CD1c-positive myeloid dendritic cell (primary cell): ENCODE results near the gene MTURN.

Experiments
- DNase-seq: peaks from one replicate; pipeline ENCODE4 v3.0.0-alpha.2; 2016; ENCODE audit errors: extremely low spot score

Gene MTURN

DNA sequence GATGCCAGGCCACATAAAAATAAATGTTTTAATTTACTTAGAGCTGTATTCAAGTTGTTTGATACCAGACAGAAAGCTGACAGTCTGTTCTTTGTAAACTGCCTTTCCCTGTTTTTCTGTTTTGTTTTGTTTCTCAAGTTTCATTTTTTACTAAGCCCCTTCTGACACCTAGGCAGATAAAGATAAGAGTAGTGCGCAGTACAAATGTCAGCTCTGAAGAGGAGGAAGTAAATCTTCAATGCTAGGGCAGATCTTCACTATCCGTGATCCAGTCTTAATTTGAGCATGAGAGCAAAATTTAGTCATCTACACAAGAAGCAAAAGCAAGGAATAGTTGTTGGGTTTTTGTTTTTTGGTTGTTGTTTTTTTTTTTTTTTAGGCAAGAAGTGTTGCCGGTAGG is 27.3 kb downstream of the MTURN start:
- no peak for DNase-seq

DNA sequence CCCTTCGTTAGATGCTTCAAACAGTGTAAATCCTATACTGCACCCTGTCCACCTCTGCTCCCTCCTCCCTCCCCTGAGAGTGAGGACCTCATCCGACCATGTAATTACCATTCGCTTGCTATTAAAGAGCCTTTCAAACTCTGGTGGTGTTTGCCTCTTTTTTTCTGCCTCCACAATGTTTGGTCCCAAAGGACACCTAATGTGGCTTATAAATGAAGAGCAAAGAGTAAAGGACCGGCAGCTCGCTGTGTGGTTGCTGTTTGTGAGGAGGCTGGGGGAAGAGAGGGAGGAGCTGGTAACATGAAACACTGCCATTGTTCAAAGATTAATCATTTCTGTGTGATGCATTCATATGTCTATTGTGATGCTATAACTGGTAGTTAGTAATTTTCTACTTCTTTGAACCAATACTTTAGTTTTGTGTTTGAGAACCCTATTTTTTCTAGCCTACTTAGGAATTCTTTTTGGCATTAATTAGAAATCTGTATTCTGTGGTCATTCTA is 27.9 kb downstream of the MTURN start:
- DNase-seq: no peak

DNA sequence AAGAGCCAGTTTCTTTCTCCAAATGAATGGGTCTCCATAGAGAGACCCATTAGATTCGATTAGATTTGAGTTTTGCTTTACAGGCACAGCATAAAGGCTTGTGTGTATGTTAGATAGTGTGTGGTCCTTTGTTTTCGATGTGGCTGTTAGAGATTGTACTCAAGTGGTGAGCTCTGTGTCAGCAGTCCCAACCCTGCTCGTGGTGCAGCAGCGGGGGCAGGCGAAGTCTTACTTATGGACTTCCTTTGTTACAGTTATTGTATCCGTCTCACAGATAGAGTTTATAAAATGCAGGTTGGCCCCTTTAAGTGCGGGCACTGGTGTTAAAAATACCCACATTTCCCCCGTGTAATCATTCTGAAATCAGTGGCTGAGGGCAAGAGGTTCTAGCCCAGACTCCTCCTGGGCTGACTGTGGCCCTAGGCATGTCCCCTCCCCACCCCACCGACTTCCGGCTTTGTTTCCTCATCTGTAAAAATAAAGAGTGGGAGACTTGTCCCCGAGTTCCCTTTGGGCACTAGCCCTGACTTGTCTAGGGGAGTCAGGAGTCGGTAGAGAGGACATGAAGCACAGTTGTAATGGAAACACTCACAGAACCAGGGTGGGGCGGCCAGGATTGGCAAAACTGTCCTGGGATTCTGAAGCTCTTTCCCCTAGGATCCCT is 28.6 kb downstream of the MTURN start:
- peak; percentile 77 for DNase-seq

DNA sequence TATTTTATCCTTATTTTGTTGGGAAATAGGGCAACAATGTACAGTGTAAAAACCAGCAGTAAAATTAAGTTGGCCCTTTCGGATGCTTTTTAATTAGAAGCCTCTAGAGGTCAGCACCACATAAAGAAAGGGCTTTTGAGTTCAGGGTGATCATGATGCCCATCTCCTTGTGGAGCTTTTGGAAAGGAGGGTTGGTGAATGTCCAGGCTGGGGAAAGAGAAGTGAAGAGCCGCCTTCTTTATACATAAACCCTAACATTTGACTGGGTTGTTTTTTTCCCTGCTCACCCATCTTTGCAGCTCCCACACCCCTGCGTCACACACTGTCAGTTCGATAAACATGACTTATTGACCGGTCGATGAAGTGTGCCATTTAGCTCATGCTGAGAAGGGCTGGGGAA is 29.8 kb downstream of the MTURN start:
- peak; percentile 78 for DNase-seq

DNA sequence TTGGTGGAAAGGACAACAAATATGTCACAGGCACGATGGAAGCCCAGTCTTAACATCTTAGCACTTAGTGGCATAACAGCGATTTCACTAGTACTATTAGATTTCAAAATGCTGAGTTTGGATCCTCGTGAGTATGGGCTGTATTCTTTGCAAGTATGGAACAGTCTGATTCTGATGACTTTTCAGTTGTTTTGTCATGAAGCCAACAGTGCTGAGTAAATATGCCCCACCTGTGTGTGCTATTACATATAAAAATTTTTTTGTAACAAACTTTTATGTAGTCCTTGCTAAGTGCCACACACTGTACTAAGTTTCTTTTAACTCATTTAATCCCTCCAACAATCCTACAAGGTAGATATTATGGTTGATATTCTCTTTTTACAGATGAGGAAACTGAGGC is 30.8 kb downstream of the MTURN start:
- DNase-seq: no peak

DNA sequence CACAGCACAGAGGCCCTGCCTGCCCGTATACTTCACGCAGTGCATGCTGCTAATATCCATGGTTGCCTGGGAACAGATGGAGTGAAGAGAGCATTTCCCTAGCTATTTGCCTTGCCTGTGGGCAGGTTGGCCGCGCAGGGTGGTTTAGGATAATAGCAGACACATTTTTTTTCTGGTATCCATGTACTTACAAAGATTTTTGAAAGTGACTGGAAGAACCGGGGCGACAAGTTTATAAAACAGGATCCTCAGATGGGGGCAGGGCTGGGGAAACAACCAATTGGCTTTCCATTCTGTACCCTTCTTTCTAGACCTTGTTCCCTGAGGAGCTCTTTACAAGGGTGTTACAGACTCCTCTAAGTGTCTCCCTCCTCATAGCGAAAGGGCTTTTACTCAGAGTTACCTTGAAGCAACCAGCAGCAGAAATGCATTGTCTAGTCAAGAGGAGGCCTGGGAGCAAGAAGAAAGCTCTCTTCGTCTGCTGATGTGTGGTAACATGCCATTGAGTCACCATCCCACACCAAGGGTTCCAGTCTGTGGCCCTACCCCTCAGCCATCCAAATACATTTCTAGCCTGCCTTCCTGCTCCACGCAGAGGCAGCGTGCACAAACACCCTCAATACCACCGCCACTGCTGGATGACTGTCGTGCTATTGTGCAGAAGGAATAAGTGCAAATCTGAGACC is 31.5 kb downstream of the MTURN start:
- no peak for DNase-seq

DNA sequence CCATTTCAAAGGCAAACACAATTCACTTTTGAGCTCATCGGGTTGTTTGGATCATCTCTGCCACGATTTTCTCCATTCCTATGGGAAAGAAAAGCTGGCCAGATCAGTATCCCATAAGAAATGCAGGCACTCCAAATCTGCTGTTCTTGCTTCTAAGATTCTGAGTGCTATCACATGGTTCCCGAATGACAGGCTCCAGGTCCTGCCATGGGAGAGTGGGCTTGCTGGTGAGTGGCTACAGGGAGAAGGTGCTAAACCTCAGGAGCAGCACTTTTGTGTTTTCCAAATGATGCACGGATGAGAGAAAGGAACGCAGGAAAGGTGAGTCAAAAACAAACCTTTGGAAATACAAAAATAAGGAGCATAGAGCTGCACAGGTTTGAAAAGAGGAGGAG is 32.1 kb downstream of the MTURN start:
- DNase-seq: no peak

DNA sequence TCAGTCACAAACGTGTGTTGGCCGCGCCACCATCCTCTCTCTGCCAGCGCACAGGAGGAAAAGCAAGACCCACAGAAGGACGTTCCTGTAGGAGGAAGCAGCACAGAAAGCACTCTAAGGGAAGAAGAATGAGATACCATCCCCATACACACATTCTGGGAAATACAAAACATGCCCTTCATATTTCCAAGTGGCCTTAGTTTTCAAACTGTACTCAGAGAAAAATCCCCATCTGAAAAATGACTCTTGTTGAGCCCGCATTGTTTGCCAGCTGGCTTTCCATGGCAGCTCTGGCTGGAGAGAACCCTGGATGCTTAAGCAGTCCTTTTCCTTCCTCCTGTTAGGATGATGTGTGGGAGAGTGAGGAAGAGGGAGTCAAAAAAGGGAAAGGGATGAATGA is 33.1 kb downstream of the MTURN start:
- DNase-seq: no peak

DNA sequence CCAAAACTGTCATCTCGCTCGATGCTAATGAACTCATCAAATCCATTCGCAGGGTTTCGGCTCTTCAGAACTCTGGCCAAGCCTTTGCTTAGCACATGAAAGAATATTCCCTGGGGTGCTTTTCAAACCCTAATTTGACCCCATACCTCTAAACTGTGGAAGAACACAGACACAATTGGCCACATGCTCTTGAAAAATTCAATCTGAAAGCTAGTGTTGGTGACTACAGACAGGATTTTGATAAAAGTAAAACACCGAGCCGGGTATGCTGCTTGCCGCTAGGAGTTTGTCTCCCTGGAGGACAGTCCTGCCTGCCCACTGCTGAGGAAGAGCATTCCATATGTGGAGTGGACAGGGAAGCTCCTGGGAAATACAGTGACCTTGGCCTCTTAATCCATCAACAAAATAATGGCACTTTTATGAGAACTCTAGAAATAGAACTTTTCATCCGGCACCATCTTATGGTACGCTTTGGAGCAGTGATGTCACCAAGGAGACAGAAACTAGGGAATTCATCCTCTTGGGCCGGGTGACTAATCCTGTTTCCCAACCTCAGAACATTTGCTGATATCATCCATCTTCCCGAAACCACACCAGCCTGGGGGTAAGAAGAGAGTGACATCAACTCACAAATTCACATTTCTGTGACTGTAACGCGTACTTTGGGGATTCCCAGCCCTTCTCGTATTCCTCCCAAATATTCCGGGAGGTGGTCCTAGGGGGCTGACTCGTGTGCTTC is 34.2 kb downstream of the MTURN start:
- peak; percentile 66 for DNase-seq

DNA sequence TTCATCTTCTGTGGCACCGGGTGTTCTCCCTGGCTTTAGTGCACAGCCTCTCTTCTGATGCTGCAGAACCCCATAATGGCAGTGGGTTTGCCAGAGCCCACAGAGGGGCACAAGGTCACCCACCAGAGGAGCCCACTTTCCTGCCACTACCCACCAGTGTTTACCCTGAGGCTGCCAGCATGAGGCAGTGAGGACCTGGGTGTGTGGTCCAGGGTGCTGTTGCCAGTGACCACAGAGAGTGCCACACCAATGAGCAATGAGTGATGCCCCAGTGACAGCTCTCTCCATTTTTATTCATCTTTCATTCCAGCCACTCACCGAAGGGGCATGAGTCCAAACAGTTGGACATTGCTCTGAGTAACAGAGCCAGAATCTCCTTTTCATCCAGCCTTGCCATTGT is 34.8 kb downstream of the MTURN start:
- DNase-seq: no peak

DNA sequence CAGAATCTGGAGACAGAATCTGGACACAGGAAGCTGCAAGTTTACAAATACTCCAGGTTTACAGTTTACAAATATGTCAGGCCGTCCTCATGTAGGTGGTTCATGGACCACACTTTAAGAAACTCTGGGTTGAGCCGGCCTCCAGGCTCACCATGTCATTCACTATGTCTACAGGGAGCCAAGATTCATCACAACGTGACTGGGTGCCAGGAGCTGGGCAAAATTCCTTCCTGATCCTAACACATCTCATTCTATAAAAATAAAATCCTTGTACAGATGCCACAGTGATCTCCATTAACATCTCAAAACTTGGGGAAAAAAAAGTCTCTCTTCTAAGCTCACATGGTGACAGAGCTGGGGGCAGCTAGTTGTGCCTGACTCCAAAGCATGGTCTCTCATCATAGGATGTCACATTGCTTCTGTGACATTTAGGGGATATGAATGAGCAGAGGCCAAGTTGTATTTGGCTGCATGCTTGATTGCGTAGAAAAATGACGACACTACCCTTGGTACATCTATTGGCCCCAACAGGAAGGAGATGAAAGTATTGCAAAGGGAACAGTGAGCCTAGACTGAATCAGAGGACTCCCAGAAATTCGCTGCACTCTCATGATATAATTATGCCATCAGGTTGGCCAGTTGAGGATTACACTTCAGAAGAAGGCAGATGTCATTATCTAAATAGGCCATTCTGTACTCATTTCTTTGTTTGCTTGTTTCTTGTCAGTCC is 35.9 kb downstream of the MTURN start:
- DNase-seq: peak; percentile 51

DNA sequence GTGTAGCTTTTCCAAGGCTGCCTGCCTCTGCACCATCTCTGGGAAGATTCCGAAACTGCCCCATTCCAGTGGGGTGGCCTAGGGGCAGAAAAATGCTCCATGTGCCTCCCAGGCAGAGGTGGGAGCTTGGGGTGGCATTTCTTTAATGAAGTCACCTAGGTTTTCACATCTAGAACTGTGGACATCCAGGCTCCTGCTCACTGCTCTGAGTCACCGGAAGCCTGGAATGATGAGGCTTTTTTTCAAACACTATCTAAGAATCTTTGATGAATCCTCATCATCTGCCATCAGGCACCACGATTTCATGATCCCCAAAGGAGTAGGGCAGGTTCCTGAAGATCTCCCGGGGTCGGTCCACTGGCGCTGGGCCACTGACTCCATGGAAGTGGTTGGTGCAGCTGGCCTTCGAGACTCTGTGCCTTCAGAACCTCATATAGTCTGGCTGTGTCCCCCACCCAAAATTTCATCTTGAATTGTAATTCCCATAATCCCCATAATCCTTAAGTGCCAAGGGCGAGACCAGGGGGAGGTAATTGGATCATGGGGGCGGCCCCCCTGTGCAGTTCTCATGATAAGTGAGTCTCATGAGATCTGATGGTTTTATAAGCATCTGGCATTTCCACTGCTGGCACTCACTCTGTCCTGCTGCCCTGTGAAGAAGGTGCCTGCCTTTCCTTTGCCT is 37.1 kb downstream of the MTURN start:
- DNase-seq: no peak

DNA sequence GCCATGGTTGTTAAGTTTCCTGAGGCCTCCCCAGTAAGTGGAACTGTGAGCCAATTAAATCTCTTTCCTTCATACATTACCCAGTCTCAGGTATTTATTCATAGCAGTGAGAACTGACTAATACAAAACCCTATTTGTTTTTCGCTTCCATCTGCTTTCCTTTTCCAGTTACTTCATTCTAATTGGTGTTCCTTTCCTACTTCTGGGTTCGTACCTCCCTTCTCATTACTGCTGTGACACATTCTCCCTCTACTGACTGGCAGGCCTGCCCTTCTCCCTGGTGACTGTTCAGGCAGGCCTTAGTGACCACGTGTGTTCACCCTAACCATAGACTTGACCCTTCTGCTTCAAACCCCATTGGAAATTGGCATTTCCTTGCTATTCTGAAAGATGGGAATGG is 37.7 kb downstream of the MTURN start:
- no peak for DNase-seq

DNA sequence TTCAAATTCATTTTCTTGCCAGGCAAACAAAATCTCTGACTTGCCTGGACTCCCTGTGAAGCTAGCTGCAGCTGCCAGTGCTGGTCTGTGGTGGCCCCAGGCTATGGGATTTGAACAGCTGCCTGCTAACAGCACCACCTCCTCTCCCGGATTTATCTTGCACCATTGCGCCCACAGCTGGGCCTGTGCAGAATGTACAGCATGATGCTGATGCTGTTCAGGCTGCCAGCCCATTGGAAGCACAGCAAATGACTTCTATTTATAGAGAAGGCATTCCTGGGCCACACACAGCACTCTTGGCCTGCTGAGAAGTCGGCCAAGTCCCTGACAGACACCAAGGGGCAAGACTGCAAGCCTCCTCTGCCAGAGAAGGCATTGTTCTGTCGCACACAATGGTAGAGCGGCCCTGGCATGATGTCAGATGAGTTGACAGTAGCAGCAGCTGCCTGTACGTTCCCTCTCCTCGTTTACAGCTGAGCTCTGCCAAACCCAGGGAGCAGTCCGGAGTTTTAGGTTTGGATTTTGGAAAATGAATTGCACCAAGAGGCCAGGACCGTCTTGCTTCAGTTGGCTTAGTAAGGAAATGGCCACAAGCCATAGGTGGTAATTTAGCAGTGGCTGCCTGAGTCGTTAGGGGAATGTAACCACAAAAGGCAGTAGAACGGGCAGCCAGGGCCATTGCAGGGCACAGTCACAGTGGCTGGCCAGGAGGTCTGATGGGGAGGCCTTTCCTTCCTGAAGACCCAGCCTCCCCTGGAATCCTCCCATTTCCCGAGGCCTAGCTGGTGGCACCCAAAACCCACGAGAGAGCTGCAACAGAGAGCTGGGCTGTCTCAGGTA is 38.5 kb downstream of the MTURN start:
- DNase-seq: no peak

DNA sequence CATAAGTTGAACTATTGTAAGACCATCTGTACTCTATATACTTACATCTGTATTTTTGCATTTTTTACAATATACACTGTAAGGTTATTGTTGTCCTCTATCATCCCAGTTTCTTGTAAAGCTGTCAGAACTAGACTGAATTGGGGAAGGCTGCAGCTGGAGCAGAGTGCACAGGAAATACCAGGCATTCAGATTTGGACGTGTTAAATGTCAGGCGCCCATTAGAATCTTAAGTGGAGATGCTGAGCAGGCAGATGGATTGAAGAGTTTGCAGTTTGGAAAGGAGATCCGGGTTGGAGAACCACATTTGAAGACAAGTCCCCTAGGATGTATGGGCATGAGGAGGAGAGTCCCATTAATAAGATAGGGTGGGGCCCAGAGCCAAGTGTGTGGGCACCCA is 40.4 kb downstream of the MTURN start:
- no peak for DNase-seq

DNA sequence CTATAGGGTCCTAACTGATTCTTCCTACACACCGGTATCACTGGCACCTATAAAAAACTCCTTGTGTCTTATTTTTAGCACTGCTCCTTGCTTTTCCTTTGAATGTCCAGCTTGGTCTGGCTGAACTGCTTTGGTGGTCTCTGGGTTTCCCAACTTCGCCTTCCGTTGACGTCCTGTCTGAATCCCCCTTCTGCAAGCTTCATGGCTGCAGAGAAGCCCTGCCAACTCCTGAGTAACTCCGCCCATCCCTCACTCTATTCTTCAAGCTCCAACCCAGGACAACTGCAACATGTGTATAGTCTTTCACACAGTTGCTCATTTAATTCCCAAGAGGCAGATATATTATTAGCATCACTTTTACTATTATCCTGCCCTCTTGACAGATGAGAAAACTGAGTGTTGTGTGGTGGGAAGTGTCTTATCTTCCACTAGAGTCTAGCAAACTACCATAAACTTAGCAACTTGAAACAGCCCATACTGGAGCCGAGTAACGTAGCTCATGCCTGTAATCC is 40.9 kb downstream of the MTURN start:
- no peak for DNase-seq

DNA sequence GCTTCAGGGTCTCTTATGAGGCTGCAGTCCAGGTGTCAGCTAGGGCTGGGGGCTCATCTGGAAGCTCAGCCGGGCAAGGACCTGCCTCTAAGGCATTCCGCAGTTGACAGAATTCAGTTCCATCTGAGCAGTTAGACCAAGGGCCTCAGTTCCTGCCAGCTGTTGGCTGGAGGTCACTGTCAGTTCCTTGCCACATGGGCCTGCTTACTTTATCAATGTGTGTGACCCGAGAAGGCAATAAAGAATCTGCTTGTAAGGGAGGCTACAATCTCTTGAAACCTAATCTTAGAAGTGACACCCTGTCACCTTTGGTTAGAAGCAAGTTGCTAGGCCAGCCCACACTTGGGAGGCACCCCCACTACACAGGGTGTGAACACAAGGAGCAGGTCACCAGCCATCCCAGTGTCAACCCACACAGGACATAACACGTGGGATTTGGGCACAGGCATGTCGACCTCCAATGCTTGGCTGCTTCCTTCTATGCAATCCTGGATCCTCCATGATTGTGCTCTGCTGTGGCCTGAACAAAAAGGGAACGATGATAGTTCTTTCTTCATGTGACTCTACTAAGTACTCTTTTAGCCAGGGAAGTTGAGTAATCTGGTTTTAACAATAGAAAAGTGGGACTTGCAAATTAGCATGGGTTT is 41.8 kb downstream of the MTURN start:
- DNase-seq: peak; percentile 75

DNA sequence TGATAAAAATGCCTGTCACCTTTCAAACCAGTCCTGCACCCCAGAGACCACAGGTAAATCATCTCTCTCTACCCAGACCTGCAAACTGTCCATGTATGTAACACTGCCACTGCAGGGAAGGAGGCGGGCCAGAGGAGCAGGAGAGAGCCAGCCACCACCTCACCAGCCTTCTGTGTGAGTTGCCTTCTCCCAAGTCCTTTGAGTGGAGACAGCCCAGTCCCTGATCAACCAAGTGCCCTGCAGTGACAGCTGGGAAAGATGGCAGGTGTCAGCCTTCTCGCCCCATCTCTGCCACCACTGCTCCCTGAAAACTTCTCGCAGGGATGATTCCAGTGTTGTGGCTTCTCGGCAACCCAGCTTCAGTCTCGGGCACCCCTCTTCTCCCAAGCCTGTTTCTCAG is 42.4 kb downstream of the MTURN start:
- no peak for DNase-seq

DNA sequence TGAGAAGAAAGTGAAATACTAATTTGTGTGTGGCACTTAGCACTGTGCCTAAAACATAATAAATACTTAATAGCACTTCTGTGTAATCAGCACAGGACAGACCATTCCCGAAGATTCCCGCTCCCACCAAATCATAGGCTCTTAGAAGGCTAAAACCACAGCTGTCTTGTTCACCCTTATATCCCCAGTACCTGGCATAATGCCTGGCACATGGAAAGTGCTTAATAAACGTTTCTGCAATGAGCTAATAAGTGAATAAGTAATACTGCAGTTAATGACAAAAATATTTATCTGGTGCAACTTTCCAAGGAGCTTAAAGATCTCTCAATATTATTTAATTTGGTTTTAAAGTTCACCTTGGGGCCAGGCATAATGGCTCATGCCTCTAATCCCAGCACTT is 43.2 kb downstream of the MTURN start:
- DNase-seq: no peak
